ENCODE results near the gene NGDN.
"Not testable (repeated sequence)": the region's sequence is repeated elsewhere in the genome, so short reads cannot be mapped to it uniquely, and the experiment has no call there.

Gene NGDN

DNA sequence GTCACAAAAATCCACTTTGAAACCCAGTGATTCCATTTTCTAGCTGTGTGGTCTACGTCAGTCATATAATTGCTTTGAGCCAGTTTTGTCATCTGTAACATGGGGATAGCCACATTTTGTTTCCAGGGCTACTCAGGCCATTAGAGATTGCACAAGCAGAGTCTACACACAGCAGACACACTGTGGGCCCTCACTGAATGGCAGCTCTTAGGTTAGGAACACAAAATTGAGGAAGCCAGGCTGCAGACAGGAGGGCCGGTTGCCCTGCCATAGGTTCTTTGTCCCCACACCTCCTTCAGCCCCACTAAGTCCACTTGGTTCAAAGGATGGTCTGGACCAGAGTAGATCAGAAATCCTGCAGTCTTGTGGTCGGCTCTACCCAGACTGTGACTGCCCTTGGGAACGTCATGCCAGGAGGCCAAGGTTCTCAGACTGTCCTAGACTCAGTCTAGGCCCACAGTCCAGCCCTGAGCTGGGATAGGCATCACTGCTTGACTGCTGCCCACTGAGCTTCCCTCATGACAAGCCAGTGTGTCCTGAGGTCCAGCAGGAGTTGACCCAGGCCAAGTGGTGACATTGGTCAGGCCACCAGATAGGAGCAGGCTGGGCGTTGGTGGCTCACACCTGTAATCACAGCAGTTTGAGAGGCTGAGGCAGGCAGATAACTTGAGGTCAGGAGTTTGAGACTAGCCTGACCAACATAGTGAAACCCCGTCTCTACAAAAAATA is 30.2 kb upstream of the NGDN start:
- DNase-seq (ENCODE audit: low read depth): no peak

DNA sequence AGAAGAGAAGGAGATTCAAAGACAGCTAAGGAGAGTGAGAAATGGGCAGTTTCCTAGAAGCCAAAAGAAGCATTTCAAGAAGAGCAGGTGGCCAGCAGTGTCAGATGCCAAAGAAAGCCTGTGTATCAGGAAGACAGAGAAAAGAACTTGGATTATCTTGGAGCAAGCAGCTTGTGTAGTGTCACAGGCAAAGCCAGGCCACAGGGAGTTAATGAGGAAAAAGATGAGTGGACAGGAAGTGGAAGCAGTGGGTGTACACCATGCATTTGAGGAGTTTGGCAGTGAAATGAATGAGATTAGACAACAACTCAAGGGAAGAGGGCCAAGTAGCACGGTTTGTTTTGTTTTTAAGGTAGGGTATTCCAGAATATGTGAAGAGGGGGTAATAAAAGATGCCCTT is 28.4 kb upstream of the NGDN start:
- no peak for DNase-seq (ENCODE audit: low read depth)

DNA sequence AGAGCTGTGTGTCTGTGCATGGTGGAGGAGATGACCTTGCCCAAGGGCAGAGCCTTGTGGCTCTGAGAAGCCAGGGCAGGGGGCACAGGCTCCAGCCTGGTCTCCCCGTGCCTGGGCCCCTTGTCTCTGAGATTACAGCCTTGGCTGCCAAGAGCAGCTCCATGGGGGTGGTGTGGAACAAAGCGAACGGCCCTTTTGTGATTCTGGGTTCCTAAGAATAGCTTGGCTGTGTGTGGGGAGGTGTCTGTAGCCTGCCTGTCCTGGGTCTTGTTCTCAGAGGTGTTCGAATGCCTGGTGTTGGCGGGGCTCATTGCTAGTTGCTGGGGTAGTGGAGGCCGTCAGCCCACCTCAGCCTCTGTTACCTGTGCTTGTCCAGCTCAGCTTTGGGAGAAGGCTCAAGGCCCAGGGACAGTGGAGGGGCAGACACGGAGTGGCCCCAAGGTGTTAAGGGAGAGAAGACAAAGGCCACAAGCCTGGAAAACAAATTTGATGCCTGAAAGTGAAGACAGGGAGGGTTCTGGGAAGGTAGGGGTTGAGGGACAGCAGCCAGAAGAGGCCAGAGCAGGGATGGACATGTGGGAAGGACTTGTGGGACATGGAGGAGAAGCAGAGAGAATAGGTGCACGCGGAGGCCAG is 26.7 kb upstream of the NGDN start:
- DNase-seq (ENCODE audit: low read depth): no peak

DNA sequence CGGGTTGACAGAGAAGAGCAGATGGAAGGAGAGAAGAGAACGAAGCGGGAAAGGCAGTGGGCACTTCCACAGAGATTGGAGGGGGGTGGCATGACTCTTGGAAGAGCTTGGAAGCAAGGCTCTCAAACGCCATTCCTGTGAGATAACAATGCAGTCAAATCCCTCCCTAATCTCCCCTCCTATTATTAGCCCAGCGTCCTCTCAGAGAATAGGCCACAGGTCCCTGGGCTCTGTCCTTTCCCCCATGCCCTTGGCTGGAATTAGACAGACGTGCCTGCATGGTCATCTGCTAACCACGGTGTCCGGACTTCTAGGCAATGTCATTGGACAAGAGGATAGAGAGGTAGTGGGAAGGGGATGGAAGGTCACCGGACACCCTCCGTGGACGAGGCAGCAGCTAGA is 26.1 kb upstream of the NGDN start:
- DNase-seq (ENCODE audit: low read depth): no peak

DNA sequence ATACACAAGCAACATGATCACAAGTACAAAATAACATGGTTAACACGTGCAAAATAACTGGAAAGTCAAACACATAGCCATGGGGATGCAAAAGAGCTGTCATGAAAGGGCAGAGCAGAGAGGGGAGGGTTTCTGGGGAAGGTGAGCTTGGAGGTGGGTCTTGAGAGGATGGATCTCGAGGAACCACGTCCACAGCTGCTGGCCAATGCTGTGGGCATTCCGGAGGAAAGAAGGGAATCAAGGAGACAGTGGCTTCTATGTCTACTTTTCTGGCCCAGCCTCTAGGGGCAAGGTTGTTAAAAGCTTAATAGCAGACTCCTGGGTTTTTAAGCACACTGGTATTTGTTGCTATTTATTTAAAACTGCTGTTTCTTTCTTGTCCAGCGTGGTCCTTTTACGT is 25.6 kb upstream of the NGDN start:
- no peak for DNase-seq (ENCODE audit: low read depth)

DNA sequence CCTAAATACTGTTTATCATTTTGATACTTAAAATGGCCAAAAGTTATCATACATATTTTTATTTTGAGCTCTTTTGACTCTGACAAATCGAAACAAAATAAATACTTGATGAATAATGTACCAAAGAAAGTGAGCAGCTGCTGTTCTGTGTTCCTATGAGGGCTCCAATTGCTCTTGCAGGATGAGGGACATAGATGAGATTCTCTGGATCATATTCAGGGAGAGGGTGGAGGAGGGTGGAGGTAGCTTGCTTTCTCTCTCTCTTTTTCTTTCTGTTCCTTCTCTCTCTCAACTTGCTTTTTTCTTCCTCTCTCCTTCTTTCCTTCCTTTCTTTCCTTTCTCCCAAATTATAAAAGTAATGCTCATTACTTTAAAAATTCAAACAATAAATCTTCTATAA is 25.2 kb upstream of the NGDN start:
- no peak for DNase-seq (ENCODE audit: low read depth)

DNA sequence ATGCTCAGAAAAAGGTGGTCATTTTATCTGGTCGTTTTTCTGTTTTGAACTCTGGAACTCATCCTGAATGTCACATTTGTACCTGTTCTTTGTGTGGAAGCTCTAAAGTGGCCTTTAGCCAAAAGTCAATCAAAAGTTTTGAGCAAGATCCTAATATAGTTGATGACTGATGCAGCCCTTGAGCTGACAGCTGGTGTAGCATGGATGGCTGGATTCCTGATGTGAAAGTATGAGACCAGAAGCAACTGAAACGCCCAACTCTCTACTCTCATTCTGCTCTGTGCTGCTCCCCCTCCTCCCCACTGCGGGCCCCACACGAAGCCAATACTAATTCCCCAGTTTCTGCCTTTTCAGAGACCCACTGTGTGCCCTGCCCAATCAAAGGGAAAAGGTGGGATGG is 23.7 kb upstream of the NGDN start:
- DNase-seq (ENCODE audit: low read depth): no peak

DNA sequence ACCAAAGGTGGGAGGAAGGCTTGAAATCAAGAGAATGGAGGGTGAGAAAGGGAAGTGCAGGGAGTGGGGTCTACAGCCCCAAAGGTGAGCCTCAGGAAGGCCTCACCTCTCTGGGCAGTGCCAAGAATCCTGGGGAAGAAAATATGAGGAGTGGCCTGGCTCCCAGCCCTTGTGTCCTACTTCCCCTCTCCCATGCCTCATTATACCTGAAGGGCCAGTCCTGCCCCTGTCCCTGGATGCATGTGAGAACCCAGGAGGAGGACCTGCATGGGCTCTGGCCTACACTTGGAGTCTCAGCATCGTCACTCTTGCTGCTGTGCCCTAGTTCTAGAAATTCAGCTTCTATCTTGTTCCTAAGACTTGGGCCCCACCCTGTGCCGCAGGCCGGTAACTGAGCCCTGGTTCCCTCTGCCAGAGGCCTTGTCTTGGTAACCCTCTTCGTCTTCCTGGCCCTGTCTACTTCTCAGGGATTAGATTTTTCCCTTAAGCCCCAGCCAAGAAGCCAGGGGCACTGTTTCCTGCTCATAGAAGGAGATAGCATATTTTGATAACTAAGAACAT is 23.1 kb upstream of the NGDN start:
- no peak for DNase-seq (ENCODE audit: low read depth)

DNA sequence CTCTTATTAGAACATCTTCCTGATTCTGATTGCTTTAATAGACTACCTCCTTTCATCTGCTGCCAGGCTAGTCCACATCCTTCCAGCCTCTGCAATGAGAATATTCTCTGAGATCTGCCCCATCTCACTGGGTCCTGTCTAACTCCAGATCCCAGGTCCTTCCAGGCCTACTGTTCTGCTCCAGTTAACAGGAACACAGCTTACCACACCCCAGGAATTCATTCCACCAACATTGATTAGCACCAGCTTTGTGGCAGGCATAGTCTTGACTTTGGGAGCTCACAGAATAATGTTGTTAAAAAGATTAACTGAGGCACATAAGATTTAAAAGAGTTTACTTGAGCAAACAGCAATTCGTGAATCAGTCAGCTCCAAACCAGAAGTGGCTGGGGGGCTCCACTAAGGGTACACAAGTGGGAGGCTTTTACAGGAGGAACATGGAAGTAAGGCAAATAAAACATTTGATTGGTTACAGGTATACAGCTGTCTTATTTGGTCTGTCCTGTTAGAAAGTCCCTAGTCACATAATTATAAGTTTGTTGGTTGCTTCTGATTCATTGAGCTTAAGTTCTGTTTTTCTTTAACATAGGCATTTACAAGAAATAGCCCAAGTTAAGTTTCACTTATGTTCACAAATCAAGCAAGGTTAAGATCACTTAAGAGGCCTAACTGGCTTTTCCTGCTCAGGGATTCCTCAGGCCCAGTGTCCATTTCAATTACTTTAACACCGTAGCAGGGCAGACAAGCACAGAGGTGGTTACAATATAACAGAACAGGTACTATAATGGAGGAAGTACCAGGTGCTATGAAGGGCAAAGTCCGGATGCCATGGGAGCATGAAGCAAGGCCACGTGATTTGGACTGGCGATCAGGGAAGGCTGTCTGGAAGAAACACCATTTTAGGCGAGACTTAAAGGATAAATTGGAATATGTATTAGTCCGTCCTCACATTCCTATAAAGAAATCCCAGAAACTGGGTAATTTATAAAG is 21.8 kb upstream of the NGDN start:
- DNase-seq (ENCODE audit: low read depth): no peak

DNA sequence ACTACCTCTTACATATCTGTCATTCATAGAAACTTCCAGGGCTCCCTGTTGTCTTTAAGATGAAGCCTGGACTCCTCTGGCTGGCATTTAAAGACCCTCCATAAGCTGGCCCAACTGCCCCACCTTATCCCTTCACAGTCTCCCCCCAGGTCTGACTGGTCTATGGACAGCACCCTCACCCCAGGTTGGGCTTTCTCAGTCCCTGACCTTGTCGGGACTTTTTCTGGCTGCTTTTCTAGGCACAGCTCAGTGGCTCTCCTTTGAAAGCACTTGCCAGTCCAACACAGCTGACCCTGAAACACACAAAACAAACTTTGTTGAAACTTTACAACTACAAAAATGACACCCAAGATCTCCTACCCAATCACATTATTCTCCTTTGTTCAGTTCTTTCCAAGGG is 20.2 kb upstream of the NGDN start:
- no peak for DNase-seq (ENCODE audit: low read depth)

DNA sequence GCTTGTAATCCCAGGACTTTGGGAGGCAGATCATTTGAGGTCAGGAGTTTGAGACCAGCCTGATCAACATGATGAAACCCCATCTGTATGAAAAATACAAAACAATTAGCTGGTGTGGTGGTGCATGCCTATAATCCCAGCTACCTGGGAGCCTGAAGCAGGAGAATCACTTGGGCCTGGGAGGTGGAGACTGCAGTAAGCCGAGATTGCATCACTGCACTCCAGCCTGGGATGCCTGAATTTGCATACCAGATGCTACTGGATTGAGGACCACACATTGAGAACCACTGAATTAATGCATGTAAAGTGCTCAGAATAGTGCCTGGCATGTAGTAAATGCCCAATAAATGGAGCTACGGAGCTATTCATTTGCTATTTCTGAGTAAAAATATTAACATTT is 19.1 kb upstream of the NGDN start:
- DNase-seq (ENCODE audit: low read depth): no peak

DNA sequence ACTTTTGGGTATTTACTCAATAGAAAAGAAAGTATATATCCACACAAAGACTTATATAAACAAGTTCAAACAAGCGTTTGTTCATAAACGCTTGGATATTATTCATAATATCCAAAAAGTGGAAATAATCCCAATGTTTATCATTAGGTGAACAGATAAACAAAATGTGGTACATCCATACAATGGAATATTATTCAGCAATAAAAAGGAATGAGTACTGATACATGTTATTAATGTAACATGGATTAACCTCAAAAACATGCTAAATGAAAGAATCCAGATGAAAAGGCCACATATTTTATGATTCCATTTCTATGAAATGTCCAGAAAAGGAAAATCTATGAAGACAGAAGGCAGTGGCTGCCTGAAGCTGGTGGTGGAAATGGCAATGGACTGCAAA is 17.3 kb upstream of the NGDN start:
- no peak for DNase-seq (ENCODE audit: low read depth)

DNA sequence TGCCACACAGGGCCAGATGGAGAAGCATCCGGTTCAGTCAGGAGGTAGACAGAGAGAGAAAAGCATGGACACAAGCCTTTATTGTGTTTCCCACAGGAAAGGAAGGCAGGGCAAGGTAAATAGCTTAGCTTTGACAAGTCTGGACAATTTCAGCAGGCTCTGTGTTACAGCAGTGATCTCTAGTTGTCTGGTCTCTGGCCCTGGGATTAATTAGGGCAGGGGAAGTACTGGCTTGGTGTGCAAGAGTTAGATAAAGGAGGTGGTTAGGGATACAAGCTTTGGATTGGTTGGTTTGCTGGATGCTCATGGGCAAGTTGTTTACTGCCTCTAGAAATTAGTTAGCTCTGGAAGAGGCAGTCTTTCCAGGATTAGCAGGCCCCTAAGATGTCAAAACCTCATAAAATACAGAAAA is 15.1 kb upstream of the NGDN start:
- no peak for DNase-seq (ENCODE audit: low read depth)

DNA sequence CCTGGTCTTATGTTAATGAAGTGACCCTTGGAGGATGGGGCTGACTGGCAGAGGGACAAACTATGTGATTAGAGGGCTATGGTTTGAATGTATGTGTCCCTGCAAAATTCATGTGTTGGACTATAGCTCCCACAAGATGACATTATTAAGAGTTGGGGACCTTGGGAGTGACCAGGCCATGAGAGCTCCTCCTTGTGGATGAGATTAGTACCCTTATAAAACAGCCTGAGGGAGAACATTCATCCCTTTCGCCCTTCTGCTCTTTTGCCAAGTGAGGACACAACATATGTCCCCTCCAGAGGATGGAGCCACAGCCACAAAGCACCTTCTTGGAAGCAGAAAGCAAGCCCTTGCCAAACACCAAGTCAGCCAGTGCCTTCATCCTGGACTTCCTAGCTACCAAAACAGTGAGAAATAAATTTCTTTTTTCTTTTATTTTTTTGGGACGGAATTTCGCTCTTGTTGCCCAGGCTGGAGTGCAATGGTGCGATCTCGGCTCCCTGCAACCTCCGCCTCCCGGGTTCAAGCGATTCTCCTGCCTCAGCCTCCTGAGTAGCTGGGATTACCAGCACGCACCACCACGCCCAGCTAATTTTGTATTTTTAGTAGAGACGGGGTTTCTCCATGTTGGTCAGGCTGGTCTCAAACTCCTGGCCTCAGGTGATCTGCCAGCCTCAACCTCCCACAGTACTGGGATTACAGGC is 12.5 kb upstream of the NGDN start:
- not testable (repeated sequence) for DNase-seq (ENCODE audit: low read depth)

DNA sequence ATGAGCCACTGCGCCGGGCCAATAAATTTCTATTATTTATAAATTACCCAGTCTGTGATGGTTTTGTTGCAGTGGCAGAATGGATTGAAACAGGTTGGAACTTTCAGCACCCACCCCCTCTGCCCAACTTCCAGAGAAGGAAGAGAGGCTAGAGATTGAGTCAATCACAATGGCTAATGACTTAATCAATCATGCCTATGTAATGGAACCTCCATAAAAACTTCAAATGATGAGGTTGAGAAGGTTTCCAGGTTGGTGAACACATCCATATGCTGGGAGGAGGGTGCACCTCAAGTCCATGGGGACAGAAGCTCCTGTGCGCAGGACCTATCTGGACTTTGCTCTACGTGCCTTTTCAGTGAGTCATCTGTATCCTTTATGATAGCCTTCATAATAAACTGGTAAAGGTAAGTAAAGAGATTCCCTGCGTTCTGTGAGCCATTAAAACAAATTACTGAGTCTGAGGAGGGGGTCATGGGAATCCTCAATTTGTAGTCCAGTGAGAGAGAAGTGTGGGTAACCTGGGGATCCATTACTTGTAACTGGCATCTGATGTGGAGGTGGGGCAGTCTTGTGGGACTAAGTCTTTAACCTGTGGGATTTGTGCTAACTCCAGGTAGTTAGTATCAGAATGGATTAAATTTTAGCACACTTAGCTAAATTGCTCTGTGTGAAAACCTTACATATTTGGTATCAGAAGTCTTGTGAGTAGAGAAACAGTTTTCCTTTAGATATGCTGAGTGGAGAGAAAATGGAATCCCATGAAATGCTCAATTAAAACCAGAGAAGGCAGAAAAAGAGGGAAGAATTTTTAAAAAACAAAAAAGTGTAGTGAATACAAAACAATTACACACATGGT is 11.7 kb upstream of the NGDN start:
- no peak for DNase-seq (ENCODE audit: low read depth)

DNA sequence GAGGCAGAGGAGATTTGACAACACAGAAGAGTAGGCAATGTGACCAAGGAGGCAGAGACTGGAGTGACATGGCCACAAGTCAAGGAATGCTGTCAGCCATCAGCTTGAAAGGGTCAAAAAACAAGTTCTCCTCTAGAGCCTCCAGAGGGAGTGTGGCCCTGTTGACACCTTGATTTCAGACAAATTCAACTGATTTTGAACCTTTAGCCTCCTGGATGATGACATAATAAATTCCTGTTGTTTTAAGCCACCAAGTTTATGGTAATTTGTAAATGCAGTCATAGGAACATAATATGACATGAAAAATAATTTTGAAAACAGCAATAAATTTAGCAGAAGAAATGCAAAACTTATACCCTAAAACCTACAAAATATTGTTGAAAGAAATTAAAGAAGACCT is 8.5 kb upstream of the NGDN start:
- DNase-seq (ENCODE audit: low read depth): no peak

DNA sequence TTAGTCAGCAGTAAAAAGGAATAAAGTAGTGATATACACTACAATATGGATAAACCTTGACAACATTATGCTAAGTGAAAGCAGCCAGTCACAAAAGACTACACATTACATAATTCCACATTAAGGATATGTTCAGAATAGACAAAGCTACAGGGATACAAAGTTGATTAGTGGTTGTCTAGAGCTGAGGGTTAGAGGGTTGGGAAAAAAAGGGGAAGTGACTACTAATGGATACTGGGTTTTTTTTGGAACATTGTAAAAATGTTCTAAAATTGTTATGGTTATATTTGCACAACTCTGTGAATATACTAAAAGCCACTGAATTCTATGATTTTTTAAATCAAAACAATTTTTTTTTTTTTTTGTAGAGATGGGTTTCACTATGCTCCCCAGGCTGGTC is 4.8 kb upstream of the NGDN start:
- no peak for DNase-seq (ENCODE audit: low read depth)

DNA sequence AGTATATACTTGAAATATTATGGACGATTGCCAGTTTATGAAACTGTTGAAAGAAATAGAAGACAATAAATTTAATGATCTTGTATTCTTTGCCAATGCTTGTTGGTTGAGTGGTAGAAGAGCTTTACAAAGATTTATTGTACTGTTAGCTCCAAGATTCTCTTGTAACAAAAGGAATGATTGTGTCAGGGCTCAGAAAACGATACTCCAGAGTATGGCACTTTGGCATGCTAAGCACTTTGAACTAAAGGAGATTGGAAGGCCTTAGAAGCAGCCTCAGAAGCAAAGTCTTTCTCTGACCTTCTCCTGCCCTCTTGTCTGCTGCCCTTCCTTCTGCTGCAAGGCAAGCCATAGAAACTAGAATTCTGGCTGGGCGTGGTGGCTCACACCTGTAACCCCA is 4.2 kb upstream of the NGDN start:
- no peak for DNase-seq (ENCODE audit: low read depth)

DNA sequence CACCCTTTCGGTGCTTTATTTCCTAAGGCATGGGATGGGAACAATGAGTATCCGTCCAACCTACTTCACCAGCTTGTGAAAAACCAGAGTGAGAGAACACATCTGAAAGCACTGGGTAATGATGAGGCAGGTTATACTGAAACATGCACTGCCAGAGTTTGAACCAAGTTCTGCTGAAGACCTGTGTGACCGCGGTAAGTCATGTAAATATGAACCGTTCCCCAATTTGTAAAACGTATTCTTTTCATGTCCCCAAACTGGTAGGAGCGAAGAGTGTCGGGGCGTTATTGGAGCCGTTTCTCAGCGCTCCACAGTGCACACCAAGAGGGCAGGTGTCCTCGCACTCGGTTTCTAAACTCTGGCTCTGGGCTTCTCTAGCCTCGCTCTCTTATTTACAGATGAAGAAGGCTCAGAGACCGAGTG is 788 bp upstream of the NGDN start:
- no peak for DNase-seq (ENCODE audit: low read depth)

DNA sequence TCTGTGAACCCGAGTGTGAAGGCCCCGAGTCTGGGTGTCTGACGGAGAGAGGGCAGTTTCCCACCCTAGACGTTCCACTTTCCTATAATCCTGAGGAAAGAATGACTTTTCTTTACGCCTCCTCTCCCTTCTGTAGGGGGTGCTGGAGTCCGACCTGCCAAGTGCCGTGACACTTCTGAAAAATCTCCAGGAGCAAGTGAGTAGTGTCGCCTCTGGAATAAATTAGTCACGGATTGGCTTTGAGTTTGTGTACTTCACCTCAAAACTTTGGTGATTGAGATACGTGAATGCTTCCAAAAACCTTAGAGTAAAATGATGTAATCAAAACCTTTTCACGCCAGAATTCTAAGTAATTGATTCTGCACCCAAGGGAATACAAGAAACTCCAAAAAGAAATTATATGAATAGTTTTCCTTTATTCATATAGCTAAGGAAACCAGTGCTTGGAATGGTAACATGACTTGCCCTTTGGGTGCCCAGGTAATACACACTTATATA is 452 bp downstream of the NGDN start:
- peak; percentile 42 for DNase-seq (ENCODE audit: low read depth)

DNA sequence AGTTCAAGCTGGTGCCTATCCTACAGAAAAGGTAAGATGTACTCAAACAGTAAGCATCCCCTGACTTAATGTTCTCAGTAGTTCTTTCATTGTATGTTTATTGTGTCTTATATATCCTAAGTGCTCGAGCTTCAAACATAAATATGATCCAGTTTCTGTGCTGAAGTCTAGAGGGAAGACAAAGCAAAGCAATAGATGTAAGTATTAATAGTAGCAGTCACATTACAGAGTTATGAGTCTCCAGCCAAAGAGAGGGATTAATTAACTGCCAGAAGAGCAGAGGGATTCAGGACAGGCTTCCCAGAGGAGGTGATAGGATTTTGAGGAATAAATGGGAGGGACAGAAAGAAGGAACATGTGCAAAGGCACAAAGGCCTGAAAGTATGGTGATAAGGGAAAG is 1.4 kb downstream of the NGDN start:
- no peak for DNase-seq (ENCODE audit: low read depth)

Data from stimulated activated CD4-positive, alpha-beta T cell treated with anti-CD3 and anti-CD28 coated beads, Interleukin-2, amount 100 ng/mL, for 4 hours (primary cell).